ENCODE data around the gene HS6ST2.

- TF ChIP-seq CTCF (IDR thresholded peaks at IDR 0.05) (no peak), POLR2A (IDR thresholded peaks at IDR 0.05) (no peak), EP300 (IDR thresholded peaks at IDR 0.05; ENCODE audit: low read depth) (no peak), POLR2AphosphoS5 (IDR thresholded peaks at IDR 0.05) (no peak)
These were observed 281.2 kb downstream of the HS6ST2 start for GRCh38 chrX:132677233-132677716.
